HEK293 (cell line): ENCODE measurements around the gene VSTM5.

ENCODE experiments used
- CTCF ChIP-seq: fragments of 450-650 bp; formaldehyde crosslinking; IDR thresholded peaks from 2 replicates; pipeline ENCODE4 v1.5.1; 2016; ENCODE audit warnings: missing biosample characterization, missing genetic modification characterization
- HOXA7 ChIP-seq: sonication (generic); formaldehyde crosslinking; IDR thresholded peaks from 2 replicates; pipeline ENCODE4 v1.8.1; 2022; ENCODE audit warnings: missing genetic modification reagents, borderline replicate concordance
- HOXD13 ChIP-seq: sonication (generic); formaldehyde crosslinking; IDR thresholded peaks from 2 replicates; pipeline ENCODE4 v1.8.0; 2022; ENCODE audit warnings: missing genetic modification reagents, borderline replicate concordance
- ZNF335 ChIP-seq: fragments of 450-650 bp; formaldehyde crosslinking; conservative IDR thresholded peaks from 2 replicates; pipeline ENCODE4 v1.5.1; 2016; ENCODE audit warnings: missing biosample characterization, missing genetic modification characterization
- ZNF76 ChIP-seq: fragments of 450-650 bp; formaldehyde crosslinking; IDR thresholded peaks from 2 replicates; pipeline ENCODE4; 2016; ENCODE audit warnings: low read depth, missing biosample characterization, missing genetic modification characterization, borderline replicate concordance
- ZNF791 ChIP-seq: fragments of 450-650 bp; formaldehyde crosslinking; IDR thresholded peaks from 2 replicates; pipeline ENCODE4 v1.5.1; 2016; ENCODE audit warnings: missing biosample characterization, missing genetic modification characterization
- TF ChIP-seq, protein P1 (sequence below): fragments of 450-650 bp; formaldehyde crosslinking; IDR thresholded peaks from 2 replicates; pipeline ENCODE4 v1.5.1; 2016; ENCODE audit warnings: missing biosample characterization, missing genetic modification characterization, borderline replicate concordance
- TF ChIP-seq, protein P2 (sequence below): fragments of 450-650 bp; IDR thresholded peaks from 2 replicates; pipeline ENCODE4 v1.5.1; 2018; ENCODE audit warnings: missing biosample characterization, missing genetic modification characterization

DNA sequence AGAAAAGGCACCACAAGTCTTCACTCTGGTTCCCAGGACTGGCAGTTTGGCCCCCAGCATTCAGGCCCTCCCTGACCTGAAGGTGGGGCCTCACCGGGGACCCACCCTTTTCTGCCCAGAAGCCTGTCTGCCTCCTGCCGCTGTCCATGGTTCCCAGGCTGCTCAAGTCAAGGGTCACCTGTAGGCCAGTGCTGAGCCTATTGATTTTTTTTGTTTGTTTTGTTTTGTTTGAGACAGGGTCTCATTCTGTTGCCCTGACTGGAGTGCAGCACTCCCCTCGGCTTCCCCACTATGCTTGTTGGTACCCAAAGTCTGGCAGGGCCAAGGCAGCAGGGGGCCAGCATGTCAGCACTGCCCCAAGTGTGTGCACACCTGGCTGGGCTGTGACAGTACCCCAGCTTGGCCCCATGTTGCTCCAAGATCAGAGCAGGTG lies 77.4 kb downstream of the VSTM5 start:
- TF ChIP-seq ZNF791 (tag by site-specific recombination) (no peak), HOXD13 (no peak), CTCF (tag by site-specific recombination) (no peak), HOXA7 (CRISPR knock-in tag) (no peak), ZNF76 (tag by site-specific recombination) (no peak), ZNF335 (tag by site-specific recombination) (no peak)
- TF ChIP-seq, protein P1, sequence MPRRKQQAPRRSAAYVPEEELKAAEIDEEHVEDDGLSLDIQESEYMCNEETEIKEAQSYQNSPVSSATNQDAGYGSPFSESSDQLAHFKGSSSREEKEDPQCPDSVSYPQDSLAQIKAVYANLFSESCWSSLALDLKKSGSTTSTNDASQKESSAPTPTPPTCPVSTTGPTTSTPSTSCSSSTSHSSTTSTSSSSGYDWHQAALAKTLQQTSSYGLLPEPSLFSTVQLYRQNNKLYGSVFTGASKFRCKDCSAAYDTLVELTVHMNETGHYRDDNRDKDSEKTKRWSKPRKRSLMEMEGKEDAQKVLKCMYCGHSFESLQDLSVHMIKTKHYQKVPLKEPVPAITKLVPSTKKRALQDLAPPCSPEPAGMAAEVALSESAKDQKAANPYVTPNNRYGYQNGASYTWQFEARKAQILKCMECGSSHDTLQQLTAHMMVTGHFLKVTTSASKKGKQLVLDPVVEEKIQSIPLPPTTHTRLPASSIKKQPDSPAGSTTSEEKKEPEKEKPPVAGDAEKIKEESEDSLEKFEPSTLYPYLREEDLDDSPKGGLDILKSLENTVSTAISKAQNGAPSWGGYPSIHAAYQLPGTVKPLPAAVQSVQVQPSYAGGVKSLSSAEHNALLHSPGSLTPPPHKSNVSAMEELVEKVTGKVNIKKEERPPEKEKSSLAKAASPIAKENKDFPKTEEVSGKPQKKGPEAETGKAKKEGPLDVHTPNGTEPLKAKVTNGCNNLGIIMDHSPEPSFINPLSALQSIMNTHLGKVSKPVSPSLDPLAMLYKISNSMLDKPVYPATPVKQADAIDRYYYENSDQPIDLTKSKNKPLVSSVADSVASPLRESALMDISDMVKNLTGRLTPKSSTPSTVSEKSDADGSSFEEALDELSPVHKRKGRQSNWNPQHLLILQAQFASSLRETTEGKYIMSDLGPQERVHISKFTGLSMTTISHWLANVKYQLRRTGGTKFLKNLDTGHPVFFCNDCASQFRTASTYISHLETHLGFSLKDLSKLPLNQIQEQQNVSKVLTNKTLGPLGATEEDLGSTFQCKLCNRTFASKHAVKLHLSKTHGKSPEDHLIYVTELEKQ (tag by site-specific recombination), result no peak
- TF ChIP-seq, protein P2, sequence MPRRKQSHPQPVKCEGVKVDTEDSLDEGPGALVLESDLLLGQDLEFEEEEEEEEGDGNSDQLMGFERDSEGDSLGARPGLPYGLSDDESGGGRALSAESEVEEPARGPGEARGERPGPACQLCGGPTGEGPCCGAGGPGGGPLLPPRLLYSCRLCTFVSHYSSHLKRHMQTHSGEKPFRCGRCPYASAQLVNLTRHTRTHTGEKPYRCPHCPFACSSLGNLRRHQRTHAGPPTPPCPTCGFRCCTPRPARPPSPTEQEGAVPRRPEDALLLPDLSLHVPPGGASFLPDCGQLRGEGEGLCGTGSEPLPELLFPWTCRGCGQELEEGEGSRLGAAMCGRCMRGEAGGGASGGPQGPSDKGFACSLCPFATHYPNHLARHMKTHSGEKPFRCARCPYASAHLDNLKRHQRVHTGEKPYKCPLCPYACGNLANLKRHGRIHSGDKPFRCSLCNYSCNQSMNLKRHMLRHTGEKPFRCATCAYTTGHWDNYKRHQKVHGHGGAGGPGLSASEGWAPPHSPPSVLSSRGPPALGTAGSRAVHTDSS (tag by site-specific recombination), result no peak
